Activated CD8-positive, alpha-beta T cell treated with anti-CD3 and anti-CD28 coated beads for 36 hours (primary cell): ENCODE measurements around the gene ITSN1. TPM values are rescaled to one million over a fixed set of nuclear protein-coding genes. Genes with fewer than 3 reads are reported as not detected.

Source experiments
- ATAC-seq: fragments of 200-7000 bp; cut with Tn5 transposase; one replicate; pipeline ENCODE4 v1.10.0; 2021; ENCODE audit warnings: mild to moderate bottlenecking, moderate library complexity
- CTCF ChIA-PET: fragments of 350-600 bp; sonication (Branson Sonifier 250); formaldehyde crosslinking; loops from one replicate; lab custom pipeline; 2021; ENCODE audit warnings: antibody characterized with exemption; lab: Charles Lee
- POLR2A ChIA-PET: fragments of 350-600 bp; sonication (Branson Sonifier 250); formaldehyde crosslinking; loops from one replicate; lab custom pipeline; 2021; ENCODE audit warnings: antibody characterized with exemption; lab: Charles Lee
- DNase-seq: peaks from one replicate; pipeline ENCODE4 v3.0.0-alpha.2; 2020
- H3K27ac Mint-ChIP-seq: one replicate; pipeline ENCODE4 v1.8.0; 2021; ENCODE audit warnings: mild to moderate bottlenecking, mixed read lengths
- H3K27me3 Mint-ChIP-seq: one replicate; pipeline ENCODE4 v1.8.0; 2021; ENCODE audit warnings: mixed read lengths
- H3K36me3 Mint-ChIP-seq: one replicate; pipeline ENCODE4 v1.8.0; 2021; ENCODE audit warnings: low read depth, mixed read lengths
- H3K4me1 Mint-ChIP-seq: one replicate; pipeline ENCODE4 v1.8.0; 2021; ENCODE audit warnings: low read depth, mixed read lengths
- H3K4me3 Mint-ChIP-seq: one replicate; pipeline ENCODE4 v1.8.0; 2021; ENCODE audit warnings: mild to moderate bottlenecking, moderate library complexity, mixed read lengths
- H3K9me3 Mint-ChIP-seq: one replicate; pipeline ENCODE4 v1.8.0; 2021; ENCODE audit warnings: mixed read lengths
- CTCF ChIP-seq: fragments of 200-600 bp; IDR thresholded peaks from one replicate; pipeline ENCODE4 v1.8.0; 2022; ENCODE audit warnings: antibody characterized with exemption, mild to moderate bottlenecking
- intact Hi-C: fragments of 100-400 bp; cut with micrococcal nuclease; formaldehyde crosslinking; loops from one replicate; pipeline ENCODE4 v1.10.0; 2022
- total RNA-seq, 2 experiments: library from RNA; stranded (reverse); gene quantifications; one replicate each; pipeline ENCODE4 v1.2.3, GENCODE V29; 2021

Gene ITSN1
- total RNA-seq, 2 experiments from 2014 or later: 4.4 to 4.7 TPM

- Mint-ChIP-seq H3K27ac (no peak overlapping the region), H3K9me3 (no peaks in the 10 kb centered on the region), H3K4me1 (no peaks in the 10 kb centered on the region), H3K27me3 (no peaks in the 10 kb centered on the region), H3K36me3 (no peaks in the 10 kb centered on the region), H3K4me3 (no peak overlapping the region)
- POLR2A ChIA-PET: no interaction called here
- intact Hi-C loops: no loop called here
- no peak for TF ChIP-seq CTCF
- DNase-seq: no peak
- no peak for ATAC-seq
- CTCF ChIA-PET: no interaction called here
Measured at GRCh38 chr21:33767960-33768359, 125.7 kb downstream of the ITSN1 start.

GRCh38 chr21:33769057-33769456, 126.8 kb downstream of the ITSN1 start:
- DNase-seq (no peak), ATAC-seq (no peak)
- POLR2A ChIA-PET: no interaction called here
- CTCF ChIA-PET: no interaction called here
- no peaks in the 10 kb centered on the region for H3K27me3 Mint-ChIP-seq
- intact Hi-C loops: no loop called here
- no peaks in the 10 kb centered on the region for H3K9me3 Mint-ChIP-seq
- no peaks in the 10 kb centered on the region for H3K36me3 Mint-ChIP-seq
- H3K4me3 Mint-ChIP-seq: no peak overlapping the region
- H3K4me1 Mint-ChIP-seq: no peaks in the 10 kb centered on the region
- TF ChIP-seq CTCF: no peak
- H3K27ac Mint-ChIP-seq: no peak overlapping the region

GRCh38 chr21:33770542-33770941, 128.2 kb downstream of the ITSN1 start:
- Mint-ChIP-seq H3K4me3 (no peak overlapping the region), H3K36me3 (no peaks in the 10 kb centered on the region), H3K27ac (no peak overlapping the region), H3K4me1 (no peaks in the 10 kb centered on the region), H3K27me3 (no peaks in the 10 kb centered on the region), H3K9me3 (no peaks in the 10 kb centered on the region)
- CTCF ChIA-PET: no interaction called here
- intact Hi-C loops: no loop called here
- DNase-seq (no peak), ATAC-seq (no peak)
- no peak for TF ChIP-seq CTCF
- POLR2A ChIA-PET: no interaction called here

- DNase-seq (no peak), ATAC-seq (no peak)
- intact Hi-C loops: no loop called here
- Mint-ChIP-seq H3K36me3 (no peaks in the 10 kb centered on the region), H3K4me1 (no peaks in the 10 kb centered on the region), H3K27me3 (no peaks in the 10 kb centered on the region), H3K27ac (no peak overlapping the region), H3K4me3 (no peak overlapping the region), H3K9me3 (no peaks in the 10 kb centered on the region)
- TF ChIP-seq CTCF: no peak
- ChIA-PET POLR2A (no interaction called here), CTCF (no interaction called here)
Measured at GRCh38 chr21:33771976-33772375, 129.7 kb downstream of the ITSN1 start.

- ChIA-PET CTCF (no interaction called here), POLR2A (no interaction called here)
- Mint-ChIP-seq H3K4me1 (no peaks in the 10 kb centered on the region), H3K27me3 (no peaks in the 10 kb centered on the region), H3K27ac (no peak overlapping the region), H3K36me3 (peaks cover 7% of the 10 kb centered on the region), H3K4me3 (no peak overlapping the region), H3K9me3 (peaks cover 7% of the 10 kb centered on the region)
- intact Hi-C loops: no loop called here
- ATAC-seq: no peak
- DNase-seq: no peak
- no peak for TF ChIP-seq CTCF
Measured at GRCh38 chr21:33774551-33774950, 132.2 kb downstream of the ITSN1 start.
